K562 (cell line): ENCODE measurements around the gene PUS3. TPM values are rescaled to one million over a fixed set of nuclear protein-coding genes. Genes with fewer than 3 reads are reported as not detected.

Experiments used
- CBFB ChIP-seq: sonication (generic); formaldehyde crosslinking; IDR thresholded peaks from 2 replicates; pipeline ENCODE4 v1.4.0; 2020; ENCODE audit warnings: mild to moderate bottlenecking, missing genetic modification reagents
- CCNT2 ChIP-seq: IDR thresholded peaks from 2 replicates; pipeline ENCODE4 v1.6.1; 2011; ENCODE audit warnings: borderline replicate concordance, low read depth, mild to moderate bottlenecking, moderate library complexity, mixed read lengths, low read length; ENCODE audit not compliant: insufficient read length; ENCODE audit errors: extremely low read depth
- ERF ChIP-seq: fragments of 450-650 bp; formaldehyde crosslinking; IDR thresholded peaks from 2 replicates; pipeline ENCODE4 v1.4.0; 2020; ENCODE audit warnings: mild to moderate bottlenecking, mixed read lengths
- ETV6 ChIP-seq, 3 experiments: fragments of 150-350 bp in 1 of 3; sonication (generic) in 1 of 3; formaldehyde crosslinking in 1 of 3; IDR thresholded peaks; 2 replicates each; pipeline versions ENCODE4 v1.6.1 to v1.8.0; 2014 to 2022; ENCODE audit warnings: borderline replicate concordance in 2 of 3, low read depth in 2 of 3, antibody characterized with exemption in 1 of 3, low read length in 1 of 3, mild to moderate bottlenecking in 1 of 3, missing genetic modification reagents in 1 of 3
- HNRNPUL1 ChIP-seq: fragments of 200-400 bp; formaldehyde crosslinking; IDR thresholded peaks from 2 replicates; pipeline ENCODE4 v1.6.1; 2017; ENCODE audit warnings: low read length
- IRF2 ChIP-seq: sonication (generic); formaldehyde crosslinking; IDR thresholded peaks from 2 replicates; pipeline ENCODE4 v1.8.1; 2022; ENCODE audit warnings: mild to moderate bottlenecking, missing genetic modification reagents
- JUNB ChIP-seq: fragments of 450-650 bp; formaldehyde crosslinking; conservative IDR thresholded peaks from 2 replicates; pipeline ENCODE4 v1.4.0; 2020; ENCODE audit warnings: mild to moderate bottlenecking
- KAT7 ChIP-seq: sonication (generic); formaldehyde crosslinking; IDR thresholded peaks from 2 replicates; pipeline ENCODE4 v1.8.0; 2022; ENCODE audit warnings: missing genetic modification reagents, mild to moderate bottlenecking, borderline replicate concordance
- NR3C1 ChIP-seq: sonication (generic); formaldehyde crosslinking; IDR thresholded peaks from 2 replicates; pipeline ENCODE4 v1.8.1; 2022; ENCODE audit warnings: missing genetic modification reagents
- PML ChIP-seq: IDR thresholded peaks from 2 replicates; pipeline ENCODE4 v1.6.1; 2012; ENCODE audit warnings: low read length, inconsistent platforms
- SIRT6 ChIP-seq: IDR thresholded peaks from one replicate; pipeline ENCODE4 v1.6.1; 2012; ENCODE audit warnings: low read depth, mild to moderate bottlenecking, control low read depth, inconsistent platforms, low read length, moderate library complexity
- THAP7 ChIP-seq: fragments of 250-450 bp; sonication (Bioruptor Pico); IDR thresholded peaks from 2 replicates; pipeline ENCODE4 v1.5.0; 2021
- ZNF507 ChIP-seq: conservative IDR thresholded peaks from 2 replicates; pipeline ENCODE4 v1.6.1; 2017; ENCODE audit warnings: missing genetic modification characterization, missing compliant biosample characterization
- ZNF561 ChIP-seq: fragments of 450-650 bp; formaldehyde crosslinking; conservative IDR thresholded peaks from 2 replicates; pipeline ENCODE4 v1.4.0; 2020; ENCODE audit warnings: mild to moderate bottlenecking, moderate library complexity
- polyA plus RNA-seq, 8 experiments: library from polyadenylated mRNA; depleted of rRNA in 4 of 8; stranded (reverse) in 5 of 8; unstranded in 3 of 8; fragments of >200 nt; fragmentation: Nextera tagmentation in 2 of 8; fragmentation: Illumina TruSeq in 1 of 8; extraction: Ambion mirVana in 2 of 8; extraction: Trizol in 1 of 8; gene quantifications; 2 replicates each; pipeline versions ENCODE4 v1.2.1 to v1.2.3, GENCODE V29; 2011 to 2014; ENCODE audit warnings: inconsistent platforms in 1 of 8, missing spikeins in 1 of 8
- total RNA-seq, 7 experiments: library from RNA; depleted of rRNA in 6 of 7; stranded (reverse); fragments of >200 nt in 6 of 7; fragmentation: Illumina TruSeq in 2 of 7; extraction: Trizol in 2 of 7; gene quantifications; 2 replicates each; pipeline versions ENCODE4 v1.2.1 to v1.2.3, GENCODE V29; 2011 to 2021; ENCODE audit warnings: low replicate concordance in 1 of 7
- TF ChIP-seq, protein P1 (sequence below), 2 experiments: fragments of 200-800 bp in 1 of 2; sonication (Bioruptor generic) in 1 of 2; sonication (generic) in 1 of 2; formaldehyde crosslinking in 1 of 2; IDR thresholded peaks in 1 of 2; conservative IDR thresholded peaks in 1 of 2; 2 replicates each; pipeline versions ENCODE4 v1.5.0 to v1.6.1; 2016 to 2020; ENCODE audit warnings: missing compliant biosample characterization in 1 of 2, missing genetic modification characterization in 1 of 2, missing genetic modification reagents in 1 of 2

Gene PUS3
- total and polyA plus RNA-seq, 9 of the 15 experiments (the other 6 are each of a cell fraction or from before 2014, with no cell fraction given) = 16.5 to 49.2 (median 35.9) TPM

- TF ChIP-seq, protein P1, sequence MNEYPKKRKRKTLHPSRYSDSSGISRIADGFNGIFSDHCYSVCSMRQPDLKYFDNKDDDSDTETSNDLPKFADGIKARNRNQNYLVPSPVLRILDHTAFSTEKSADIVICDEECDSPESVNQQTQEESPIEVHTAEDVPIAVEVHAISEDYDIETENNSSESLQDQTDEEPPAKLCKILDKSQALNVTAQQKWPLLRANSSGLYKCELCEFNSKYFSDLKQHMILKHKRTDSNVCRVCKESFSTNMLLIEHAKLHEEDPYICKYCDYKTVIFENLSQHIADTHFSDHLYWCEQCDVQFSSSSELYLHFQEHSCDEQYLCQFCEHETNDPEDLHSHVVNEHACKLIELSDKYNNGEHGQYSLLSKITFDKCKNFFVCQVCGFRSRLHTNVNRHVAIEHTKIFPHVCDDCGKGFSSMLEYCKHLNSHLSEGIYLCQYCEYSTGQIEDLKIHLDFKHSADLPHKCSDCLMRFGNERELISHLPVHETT (CRISPR knock-in tag; conservative IDR thresholded peaks at IDR 0.05 in 1 of 2, IDR thresholded peaks at IDR 0.05 in 1 of 2) = no peak
- TF ChIP-seq HNRNPUL1 (no peak), THAP7 (no peak), CBFB (CRISPR knock-in tag) (no peak), ETV6 (IDR thresholded peaks at IDR 0.05; ENCODE audit: borderline replicate concordance in 1 of 2, low read depth in 2 of 2, low read length in 1 of 2) (no peak), ETV6 (CRISPR knock-in tag; IDR thresholded peaks at IDR 0.05; ENCODE audit: borderline replicate concordance) (no peak), KAT7 (CRISPR knock-in tag) (no peak), ERF (CRISPR knock-in tag) (no peak), JUNB (CRISPR knock-in tag) (no peak), ZNF561 (no peak), NR3C1 (CRISPR knock-in tag) (no peak), PML (peak; percentile 71), SIRT6 (no peak), IRF2 (CRISPR knock-in tag) (no peak), ZNF507 (tag) (no peak), CCNT2 (no peak)
Observed at GRCh38 chr11:125902927-125903710, at the start of gene PUS3 (continued).
